ENCODE data around the gene UGP2. TPM values are rescaled to one million over a fixed set of nuclear protein-coding genes. Genes with fewer than 3 reads are reported as not detected.

The UGP2 gene
- total and polyA plus RNA-seq, 10 of the 15 experiments (the other 5 are each of a cell fraction or from before 2014, with no cell fraction given) = 40.8 to 98.3 (median 76.1) TPM

DNA sequence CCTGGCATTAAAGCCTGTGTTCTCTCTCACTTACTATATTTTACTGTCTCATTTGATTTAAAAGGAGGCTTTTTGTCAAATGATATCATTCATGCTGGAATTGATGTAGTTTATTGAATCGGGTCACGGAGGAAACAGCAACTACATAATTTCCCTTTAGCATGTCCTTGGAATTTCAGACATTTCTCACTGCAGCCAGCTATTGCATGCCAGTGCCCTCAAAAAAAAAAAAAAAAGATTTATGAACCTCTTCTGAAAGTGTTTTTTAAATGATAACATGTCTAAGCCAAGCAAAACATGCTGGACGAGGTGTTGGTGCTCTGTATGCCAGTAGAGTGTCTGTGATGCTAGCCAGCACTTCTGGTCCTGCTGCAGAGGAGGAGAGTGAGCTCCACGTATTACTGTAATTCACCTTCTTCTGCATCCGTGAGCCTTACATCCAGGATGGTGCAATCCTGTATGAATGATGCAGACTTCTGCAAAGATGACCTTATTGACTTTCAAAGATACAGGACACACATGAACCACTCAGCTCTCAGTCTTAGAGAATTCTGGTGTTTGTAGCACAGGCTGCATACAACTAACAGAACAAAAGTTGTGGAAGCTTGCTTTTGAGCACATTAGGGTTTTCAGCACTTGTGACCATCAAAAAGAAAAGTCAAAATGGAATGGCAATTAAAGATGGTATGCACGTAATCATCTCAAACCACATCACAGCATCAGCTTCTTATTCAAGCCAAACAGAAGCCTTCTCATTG is 31.1 kb downstream of the UGP2 start (continued):
- TF ChIP-seq ESRRA (IDR thresholded peaks at IDR 0.05; ENCODE audit: low read length) = no peak

DNA sequence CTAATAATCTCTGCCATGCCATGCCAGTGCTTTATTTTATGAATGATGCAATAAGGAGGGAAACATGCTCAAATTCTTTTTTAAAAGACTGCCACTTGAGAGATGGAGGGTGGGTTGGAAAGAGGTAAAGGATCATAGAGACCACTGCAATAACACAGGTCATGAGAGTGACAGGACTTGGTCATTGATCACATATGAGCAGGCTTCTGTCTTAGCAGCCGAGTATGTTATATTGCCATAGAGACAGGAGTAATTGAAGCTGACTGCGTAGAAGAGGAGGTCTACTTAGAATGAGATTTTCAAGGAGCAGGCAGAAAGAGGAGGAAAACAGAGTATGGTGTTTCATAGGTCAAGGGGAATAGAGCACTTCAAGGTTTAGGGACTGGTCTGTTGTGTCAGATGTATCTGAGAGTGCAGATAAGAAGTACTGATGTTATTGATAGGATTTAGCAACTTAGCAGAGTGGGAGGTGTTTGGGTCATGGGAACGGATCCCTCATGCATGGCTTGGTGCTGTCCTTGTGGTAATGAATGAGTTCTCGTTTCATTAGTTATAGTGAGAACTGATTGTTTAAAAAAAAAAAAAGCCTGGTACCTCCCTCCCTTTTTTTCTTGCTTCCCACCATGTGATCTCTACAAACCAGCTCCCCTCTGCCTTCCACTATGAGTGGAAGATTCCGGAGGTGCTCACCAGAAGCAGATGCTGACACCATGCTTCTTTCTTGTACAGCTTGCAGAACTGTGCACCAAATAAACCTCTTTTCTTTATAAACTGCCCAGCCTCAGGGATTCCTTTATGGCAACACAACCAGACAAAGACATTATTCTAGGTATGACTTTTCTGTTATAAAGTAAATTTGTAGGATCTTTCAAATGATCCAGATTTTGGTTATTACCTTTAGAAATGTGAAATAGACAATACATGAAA is 32.8 kb downstream of the UGP2 start:
- no peaks in the 10 kb centered on the region for H3K27me3 ChIP-seq (replicated peaks in 1 of 2; ENCODE audit: control insufficient read depth in 2 of 2, insufficient read depth in 2 of 2, low read length in 1 of 2)
- no peak overlapping the region for H3K4me2 ChIP-seq (ENCODE audit: control insufficient read depth, insufficient read depth)
- no peaks in the 10 kb centered on the region for H3K4me1 ChIP-seq (ENCODE audit: control insufficient read depth, insufficient read depth, low read length)
- no peak overlapping the region for H3K9ac ChIP-seq (ENCODE audit: control insufficient read depth, insufficient read depth, low read length)
- ChIA-PET POLR2A (no interaction called here), RAD21 (ENCODE audit: unreplicated experiment) (interaction anchor here (0.6 to 1.0 kb wide), 2 partner anchors 11 to 32 kb away, joined by 3 read pairs; partner anchors contain the start of gene UGP2), CTCF (interaction anchor here (0.6 to 5.0 kb wide), 3 partner anchors 13 to 151 kb away, joined by 3 to 26 read pairs (median 8); no protein-coding TSS in a partner anchor), SMC1A (ENCODE audit: uncharacterized antibody, unreplicated experiment) (interaction anchor here (1.3 to 2.8 kb wide), 2 partner anchors 25 to 93 kb away, joined by 4 to 7 read pairs; no protein-coding TSS in a partner anchor)
- H4K20me1 ChIP-seq (ENCODE audit: control insufficient read depth, insufficient read depth) = no peaks in the 10 kb centered on the region
- BruUV-seq (replicated peaks) = no TSS peak
- intact Hi-C loops (cut with micrococcal nuclease; ENCODE audit: unreplicated experiment) = no loop called here
- no peak overlapping the region for H3K27ac ChIP-seq (ENCODE audit: control insufficient read depth, insufficient read depth)
- H2AFZ ChIP-seq (ENCODE audit: control insufficient read depth, low read depth, low read length) = no peak overlapping the region
- TF ChIP-seq IKZF1 (conservative IDR thresholded peaks at IDR 0.05) (no peak), BACH1 (IDR thresholded peaks at IDR 0.05; ENCODE audit: borderline replicate concordance) (no peak), ZNF217 (IDR thresholded peaks at IDR 0.05) (no peak)
- peaks cover 0 to 4% of the 10 kb centered on the region in 2 experiments; a peak in 1 of 4 replicates for H3K36me3 ChIP-seq (ENCODE audit: control insufficient read depth in 2 of 2, insufficient read depth in 2 of 2, low read length in 1 of 2)
- WGBS (ENCODE audit: insufficient coverage, insufficient replicate concordance, low lambda C conversion rate, missing lambda C conversion rate) = 99% methylated on average over 5 of the region's 5 CpGs
- H3K9me3 ChIP-seq (replicated peaks; ENCODE audit: control insufficient read depth, insufficient read depth, low read length) = peaks cover 10% of the 10 kb centered on the region
- no peak overlapping the region for H3K4me3 ChIP-seq
- ATAC-seq = no peak
- no peak for DNase-seq (ENCODE audit: low read depth, low spot score)
- H3K79me2 ChIP-seq (ENCODE audit: control insufficient read depth, insufficient read depth, low read length) = no peaks in the 10 kb centered on the region
- no peak for FAIRE-seq
- in situ Hi-C loops (cut with MboI) = no loop called here
